PC-9 (cell line): ENCODE measurements around the gene CDK5RAP2. TPM values are rescaled to one million over a fixed set of nuclear protein-coding genes. Genes with fewer than 3 reads are reported as not detected.

Experiments
- BruUV-seq: library from RNA; stranded (reverse); fragments of 400-500 nt; replicated peaks from 2 replicates; lab custom pipeline; 2021; lab: Mats Ljungman, UMichigan
- CTCF ChIA-PET: fragments of 300-600 bp; sonication (Branson Sonifier 250); formaldehyde crosslinking; loops from one replicate; lab custom pipeline; 2022; ENCODE audit warnings: antibody characterized with exemption; lab: Charles Lee
- POLR2A ChIA-PET: fragments of 300-600 bp; sonication (Branson Sonifier 250); formaldehyde crosslinking; loops from one replicate; lab custom pipeline; 2022; ENCODE audit warnings: antibody characterized with exemption; ENCODE audit not compliant: unreplicated experiment; lab: Charles Lee
- DNase-seq, 2 experiments: peaks; one replicate each; pipeline versions ENCODE4 v3.0.0 to v3.0.0-alpha.2; 2015 to 2022; ENCODE audit warnings: mixed read lengths in 1 of 2
- H2AFZ ChIP-seq: fragments of 200-600 bp; sonication (generic); 2 replicates; pipeline ENCODE4 v1.8.1; 2017; ENCODE audit warnings: antibody characterized with exemption
- H3F3A ChIP-seq: fragments of 200-600 bp; sonication (generic); 2 replicates; pipeline ENCODE4 v1.8.1; 2017; ENCODE audit warnings: antibody characterized with exemption, mild to moderate bottlenecking, low read depth; ENCODE audit not compliant: insufficient read depth
- H3K27ac ChIP-seq: fragments of 200-600 bp; sonication (generic); 2 replicates; pipeline ENCODE4 v1.6.1; 2016; ENCODE audit warnings: mixed run types
- H3K27me3 ChIP-seq: fragments of 200-600 bp; sonication (generic); 2 replicates; pipeline ENCODE4 v1.6.1; 2016; ENCODE audit warnings: low read depth, mixed run types; ENCODE audit not compliant: insufficient read depth
- H3K36me3 ChIP-seq: fragments of 200-600 bp; sonication (generic); 2 replicates; pipeline ENCODE4 v1.6.1; 2016; ENCODE audit warnings: low read depth, mixed run types
- H3K4me1 ChIP-seq: fragments of 200-600 bp; sonication (generic); replicated peaks from 2 replicates; pipeline ENCODE4 v1.6.1; 2016; ENCODE audit warnings: mixed run types; ENCODE audit not compliant: insufficient read depth
- H3K4me2 ChIP-seq: fragments of 200-600 bp; sonication (generic); 2 replicates; pipeline ENCODE4 v1.6.1; 2017; ENCODE audit warnings: mixed run types
- H3K4me3 ChIP-seq: fragments of 200-600 bp; sonication (generic); 2 replicates; pipeline ENCODE4 v1.6.1; 2016; ENCODE audit warnings: mixed run types
- H3K79me2 ChIP-seq: fragments of 200-600 bp; sonication (generic); 2 replicates; pipeline ENCODE4 v1.6.1; 2017; ENCODE audit warnings: low read depth, mixed run types
- H3K9me2 ChIP-seq: fragments of 200-600 bp; sonication (generic); 2 replicates; pipeline ENCODE4 v1.8.1; 2017; ENCODE audit warnings: mild to moderate bottlenecking; ENCODE audit not compliant: insufficient read depth
- H3K9me3 ChIP-seq: fragments of 200-600 bp; sonication (generic); 2 replicates; pipeline ENCODE4 v1.8.1; 2016; ENCODE audit warnings: low read depth; ENCODE audit not compliant: insufficient read depth
- H4K20me1 ChIP-seq: fragments of 200-600 bp; sonication (generic); 2 replicates; pipeline ENCODE4 v1.8.1; 2017; ENCODE audit not compliant: insufficient read depth
- CTCF ChIP-seq: fragments of 200-600 bp; sonication (generic); conservative IDR thresholded peaks from 2 replicates; pipeline ENCODE4 v1.6.1; 2017; ENCODE audit warnings: mixed run types, antibody characterized with exemption, mild to moderate bottlenecking, moderate library complexity
- EZH2 ChIP-seq: fragments of 200-600 bp; sonication (generic); IDR thresholded peaks from 2 replicates; pipeline ENCODE4 v1.8.0; 2017; ENCODE audit warnings: antibody characterized with exemption, low read depth
- intact Hi-C: fragments of 100-400 bp; cut with micrococcal nuclease; formaldehyde crosslinking; loops from one replicate; pipeline ENCODE4 v1.10.0; 2022; ENCODE audit not compliant: unreplicated experiment
- total RNA-seq: library from RNA; stranded (reverse); gene quantifications from 2 replicates; pipeline ENCODE4 v1.2.3, GENCODE V29; 2021

The CDK5RAP2 gene
- total RNA-seq, 1 experiment from 2014 or later = 113 TPM

GRCh38 chr9:120536949-120537640, 42.9 kb downstream of the CDK5RAP2 start:
- ChIA-PET POLR2A (no interaction called here), CTCF (interaction anchor here (0.7 kb wide), 1 partner anchor 1688 kb away, joined by 3 read pairs; no protein-coding TSS in a partner anchor)
- BruUV-seq = no TSS peak
- no peaks in the 10 kb centered on the region for H3K27me3 ChIP-seq
- H4K20me1 ChIP-seq = no peaks in the 10 kb centered on the region; the same call in 1 of the 2 replicates
- H3K27ac ChIP-seq = no peak overlapping the region
- intact Hi-C loops = no loop called here
- H3K4me3 ChIP-seq = no peak overlapping the region
- H3K79me2 ChIP-seq = no peaks in the 10 kb centered on the region
- DNase-seq = no peak
- 0 out of 2 replicates have a peak, but pooled peaks cover 16% of the 10 kb centered on the region for H3K36me3 ChIP-seq
- H3K4me1 ChIP-seq = peaks cover 13% of the 10 kb centered on the region
- no peaks in the 10 kb centered on the region for H3K9me3 ChIP-seq
- no peak overlapping the region for H2AFZ ChIP-seq
- no peak overlapping the region for H3K4me2 ChIP-seq
- H3F3A ChIP-seq = peaks cover 12% of the 10 kb centered on the region; the same call in 1 of the 2 replicates
- no peaks in the 10 kb centered on the region for H3K9me2 ChIP-seq
- TF ChIP-seq EZH2 (no peak), CTCF (no peak)

GRCh38 chr9:120536094-120536493, 43.9 kb downstream of the CDK5RAP2 start:
- no TSS peak for BruUV-seq
- POLR2A ChIA-PET = no interaction called here
- intact Hi-C loops = no loop called here
- no peak overlapping the region for H3K4me3 ChIP-seq
- H3K79me2 ChIP-seq = no peaks in the 10 kb centered on the region
- no peak overlapping the region for H2AFZ ChIP-seq
- CTCF ChIA-PET = no interaction called here
- 0 out of 2 replicates have a peak, but pooled peaks cover 16% of the 10 kb centered on the region for H3K36me3 ChIP-seq
- H3F3A ChIP-seq = peaks cover 14% of the 10 kb centered on the region; the same call in 1 of the 2 replicates
- no peak for TF ChIP-seq EZH2
- no peak for TF ChIP-seq CTCF
- no peak for DNase-seq
- no peak overlapping the region for H3K4me2 ChIP-seq
- H3K4me1 ChIP-seq = peaks cover 15% of the 10 kb centered on the region
- H3K9me2 ChIP-seq = no peaks in the 10 kb centered on the region
- no peaks in the 10 kb centered on the region for H3K27me3 ChIP-seq
- H3K9me3 ChIP-seq = no peaks in the 10 kb centered on the region
- H3K27ac ChIP-seq = no peak overlapping the region
- H4K20me1 ChIP-seq = peaks cover 3% of the 10 kb centered on the region

GRCh38 chr9:120534266-120534665, 45.7 kb downstream of the CDK5RAP2 start:
- H3K4me1 ChIP-seq = peaks cover 15% of the 10 kb centered on the region
- H3K79me2 ChIP-seq = no peaks in the 10 kb centered on the region
- CTCF ChIA-PET = no interaction called here
- no peak overlapping the region for H3K4me2 ChIP-seq
- no peaks in the 10 kb centered on the region for H3K27me3 ChIP-seq
- H3K27ac ChIP-seq = no peak overlapping the region
- intact Hi-C loops = loop anchor here (5.0 kb wide), 1 partner anchor 403 kb away; no protein-coding TSS in a partner anchor
- peaks cover 14% of the 10 kb centered on the region; the same call in 1 of the 2 replicates for H3F3A ChIP-seq
- no peak for TF ChIP-seq CTCF
- H3K36me3 ChIP-seq = peaks cover 23% of the 10 kb centered on the region; the same call in 1 of the 2 replicates
- no peaks in the 10 kb centered on the region for H3K9me3 ChIP-seq
- H3K4me3 ChIP-seq = no peak overlapping the region
- BruUV-seq = no TSS peak
- no peaks in the 10 kb centered on the region for H3K9me2 ChIP-seq
- peaks cover 3% of the 10 kb centered on the region for H4K20me1 ChIP-seq
- H2AFZ ChIP-seq = no peak overlapping the region
- DNase-seq = no peak
- POLR2A ChIA-PET = no interaction called here
